Brain microvascular endothelial cell (primary cell): ENCODE data around the gene UBP1.
A peak's percentile ranks its signal among the peaks of the same experiment; 100 is the strongest.
"Not testable (repeated sequence)": the region's sequence is repeated elsewhere in the genome, so short reads cannot be mapped to it uniquely, and the experiment has no call there.

ENCODE experiments used
- DNase-seq: peaks from one replicate; pipeline ENCODE4 v3.0.0-alpha.2; 2020
- H3K27ac ChIP-seq: fragments of 250-450 bp; sonication (Bioruptor Pico); 2 replicates; pipeline ENCODE4 v1.5.1; 2020; ENCODE audit warnings: mild to moderate bottlenecking, moderate library complexity
- H3K27me3 ChIP-seq: fragments of 250-450 bp; sonication (Bioruptor Pico); replicated peaks from 2 replicates; pipeline ENCODE4 v1.5.1; 2020; ENCODE audit warnings: mild to moderate bottlenecking
- H3K36me3 ChIP-seq: fragments of 250-450 bp; sonication (Bioruptor Pico); replicated peaks from 2 replicates; pipeline ENCODE4 v1.5.1; 2020; ENCODE audit warnings: mild to moderate bottlenecking
- H3K4me3 ChIP-seq: 2 replicates; pipeline ENCODE4 v1.5.1; 2011; ENCODE audit warnings: low read depth, mild to moderate bottlenecking, control low read depth, low read length, moderate library complexity
- in situ Hi-C: cut with HindIII; loops from 2 replicates; pipeline ENCODE4 v1.10.0; 2017; ENCODE audit warnings: low sequenced_read_pairs, low pct_ligation_motif_present
- TF ChIP-seq, protein P1 (sequence below): IDR thresholded peaks from 2 replicates; pipeline ENCODE4 v1.5.1; 2011; ENCODE audit warnings: low read depth, mild to moderate bottlenecking, moderate library complexity, low read length, control low read depth, inconsistent platforms; ENCODE audit errors: missing control alignments

UBP1 gene

GRCh38 chr3:33438284-33438668, 1.9 kb downstream of the UBP1 start:
- TF ChIP-seq, protein P1, sequence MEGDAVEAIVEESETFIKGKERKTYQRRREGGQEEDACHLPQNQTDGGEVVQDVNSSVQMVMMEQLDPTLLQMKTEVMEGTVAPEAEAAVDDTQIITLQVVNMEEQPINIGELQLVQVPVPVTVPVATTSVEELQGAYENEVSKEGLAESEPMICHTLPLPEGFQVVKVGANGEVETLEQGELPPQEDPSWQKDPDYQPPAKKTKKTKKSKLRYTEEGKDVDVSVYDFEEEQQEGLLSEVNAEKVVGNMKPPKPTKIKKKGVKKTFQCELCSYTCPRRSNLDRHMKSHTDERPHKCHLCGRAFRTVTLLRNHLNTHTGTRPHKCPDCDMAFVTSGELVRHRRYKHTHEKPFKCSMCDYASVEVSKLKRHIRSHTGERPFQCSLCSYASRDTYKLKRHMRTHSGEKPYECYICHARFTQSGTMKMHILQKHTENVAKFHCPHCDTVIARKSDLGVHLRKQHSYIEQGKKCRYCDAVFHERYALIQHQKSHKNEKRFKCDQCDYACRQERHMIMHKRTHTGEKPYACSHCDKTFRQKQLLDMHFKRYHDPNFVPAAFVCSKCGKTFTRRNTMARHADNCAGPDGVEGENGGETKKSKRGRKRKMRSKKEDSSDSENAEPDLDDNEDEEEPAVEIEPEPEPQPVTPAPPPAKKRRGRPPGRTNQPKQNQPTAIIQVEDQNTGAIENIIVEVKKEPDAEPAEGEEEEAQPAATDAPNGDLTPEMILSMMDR, result no peak
- no peak for DNase-seq
- in situ Hi-C loops, result no loop called here
- H3K27me3 ChIP-seq, result no peaks in the 10 kb centered on the region
- H3K36me3 ChIP-seq, result peaks cover 5% of the 10 kb centered on the region
- peak overlapping the region; percentile 94 for H3K4me3 ChIP-seq
- peak overlapping the region; percentile 89 for H3K27ac ChIP-seq

DNA sequence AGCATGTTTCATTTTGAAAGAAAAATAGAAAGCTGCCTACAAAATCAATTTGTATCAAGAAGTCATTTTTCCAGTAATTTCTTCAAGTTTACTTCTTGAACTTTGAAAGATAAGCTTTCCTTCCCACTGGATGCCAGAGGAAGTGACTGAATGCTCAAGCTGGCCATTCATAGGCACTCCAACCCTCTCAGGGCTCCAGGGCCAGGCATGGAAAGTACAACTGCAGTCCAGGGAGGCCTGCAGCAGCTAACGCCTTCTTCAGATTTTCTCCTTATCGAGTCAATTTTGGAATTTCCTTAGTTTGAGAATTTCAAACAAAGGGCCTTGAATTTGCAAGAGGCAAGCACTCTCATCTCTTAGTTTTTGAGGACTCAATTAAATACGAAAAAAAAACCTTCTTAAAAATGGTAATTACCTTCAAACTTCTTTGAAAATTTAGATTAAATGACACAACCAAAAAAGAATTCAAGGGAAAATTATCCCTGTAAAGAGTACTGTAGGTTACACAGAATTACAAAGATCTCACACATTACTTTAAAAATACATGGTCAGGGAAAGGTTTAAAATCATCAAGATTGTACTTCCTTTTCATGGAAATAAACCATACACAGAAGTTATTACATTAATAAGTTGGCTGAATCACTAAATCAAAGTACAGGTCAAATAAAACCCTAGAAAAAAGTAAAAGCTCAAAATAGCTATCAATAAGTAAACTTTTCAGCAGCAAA, 2.5 kb downstream of the UBP1 start:
- DNase-seq, result peak; percentile 80
- in situ Hi-C loops, result no loop called here
- peak overlapping the region; percentile 89 for H3K27ac ChIP-seq
- TF ChIP-seq, protein P1, result no peak
- no peaks in the 10 kb centered on the region for H3K27me3 ChIP-seq
- H3K36me3 ChIP-seq, result peaks cover 5% of the 10 kb centered on the region
- H3K4me3 ChIP-seq, result peak overlapping the region; percentile 94

- Histone ChIP-seq H3K27ac (no peak overlapping the region), H3K4me3 (no peak overlapping the region), H3K36me3 (no peaks in the 10 kb centered on the region), H3K27me3 (no peaks in the 10 kb centered on the region)
- TF ChIP-seq, protein P1, result no peak
- in situ Hi-C loops, result no loop called here
- no peak for DNase-seq
Measured at GRCh38 chr3:33433843-33434242, 6.4 kb downstream of the UBP1 start.

- Histone ChIP-seq H3K27ac (no peak overlapping the region), H3K4me3 (no peak overlapping the region), H3K36me3 (no peaks in the 10 kb centered on the region), H3K27me3 (no peaks in the 10 kb centered on the region)
- no peak for DNase-seq
- TF ChIP-seq, protein P1, result no peak
- in situ Hi-C loops, result no loop called here
Measured at GRCh38 chr3:33430571-33430970, 9.6 kb downstream of the UBP1 start.

DNA sequence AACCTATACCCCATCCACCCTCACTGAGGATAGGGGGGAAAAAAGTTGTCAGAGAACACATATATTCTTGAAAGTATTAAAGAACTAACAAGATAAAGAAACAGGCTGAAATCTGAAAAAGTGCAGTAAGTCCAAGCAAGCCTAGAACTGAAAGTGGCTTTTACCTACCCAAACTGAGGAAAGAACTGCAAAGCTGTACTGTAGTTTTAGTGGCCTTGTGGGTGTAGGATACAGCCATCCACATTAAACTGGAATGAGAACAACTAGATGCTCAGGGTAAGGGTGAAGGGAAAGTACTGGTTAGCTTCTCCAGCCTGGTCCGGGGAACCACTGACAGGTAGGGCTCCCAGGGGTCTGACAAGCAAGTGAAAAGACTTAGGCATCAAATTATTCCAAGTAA, 10.1 kb downstream of the UBP1 start:
- no peak for DNase-seq
- TF ChIP-seq, protein P1, result no peak
- no peak overlapping the region for H3K27ac ChIP-seq
- no peak overlapping the region for H3K4me3 ChIP-seq
- H3K27me3 ChIP-seq, result no peaks in the 10 kb centered on the region
- H3K36me3 ChIP-seq, result peaks cover 2% of the 10 kb centered on the region
- in situ Hi-C loops, result no loop called here

DNA sequence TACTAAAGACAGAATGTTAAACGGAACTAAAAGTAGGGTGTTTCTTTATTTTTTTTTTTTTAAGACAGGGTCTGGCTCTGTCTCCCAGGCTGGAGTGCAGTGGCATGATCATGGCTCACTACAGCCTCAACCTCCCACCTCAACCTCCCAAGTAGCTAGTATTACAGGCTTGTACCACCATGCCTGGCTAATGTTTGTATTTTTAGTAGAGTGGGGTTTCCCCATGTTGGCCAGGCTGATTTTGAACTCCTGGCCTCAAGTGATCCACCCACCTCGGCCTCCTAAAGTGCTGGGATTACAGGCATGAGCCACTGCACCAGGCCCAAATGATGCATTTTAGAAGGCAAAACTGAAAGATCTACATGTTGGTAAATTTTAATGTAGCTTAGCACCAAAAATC, 10.9 kb downstream of the UBP1 start:
- H3K27me3 ChIP-seq, in situ Hi-C loops, H3K4me3 ChIP-seq, H3K36me3 ChIP-seq, H3K27ac ChIP-seq, DNase-seq: not testable (repeated sequence)
